NCI-H460 (cell line): ENCODE data around the gene FAM200A. TPM values are rescaled to one million over a fixed set of nuclear protein-coding genes. Genes with fewer than 3 reads are reported as not detected.
A peak's percentile ranks its signal among the peaks of the same experiment; 100 is the strongest.
"Not testable (repeated sequence)": the region's sequence is repeated elsewhere in the genome, so short reads cannot be mapped to it uniquely, and the experiment has no call there.

ENCODE experiments used
- DNase-seq: peaks from one replicate; pipeline ENCODE4 v3.0.0-alpha.2; 2016; ENCODE audit warnings: low read depth; ENCODE audit errors: extremely low read depth
- total RNA-seq: library from RNA; depleted of rRNA; stranded (reverse); fragments of >200 nt; shearing (Covaris generic); gene quantifications from 2 replicates; pipeline ENCODE4 v1.2.3, GENCODE V29; 2014

Gene FAM200A
- total RNA-seq, 1 experiment from 2014 or later = 14.0 TPM

- no peak for DNase-seq
Observed at GRCh38 chr7:99559175-99559915, 7.4 kb upstream of the FAM200A start.

DNA sequence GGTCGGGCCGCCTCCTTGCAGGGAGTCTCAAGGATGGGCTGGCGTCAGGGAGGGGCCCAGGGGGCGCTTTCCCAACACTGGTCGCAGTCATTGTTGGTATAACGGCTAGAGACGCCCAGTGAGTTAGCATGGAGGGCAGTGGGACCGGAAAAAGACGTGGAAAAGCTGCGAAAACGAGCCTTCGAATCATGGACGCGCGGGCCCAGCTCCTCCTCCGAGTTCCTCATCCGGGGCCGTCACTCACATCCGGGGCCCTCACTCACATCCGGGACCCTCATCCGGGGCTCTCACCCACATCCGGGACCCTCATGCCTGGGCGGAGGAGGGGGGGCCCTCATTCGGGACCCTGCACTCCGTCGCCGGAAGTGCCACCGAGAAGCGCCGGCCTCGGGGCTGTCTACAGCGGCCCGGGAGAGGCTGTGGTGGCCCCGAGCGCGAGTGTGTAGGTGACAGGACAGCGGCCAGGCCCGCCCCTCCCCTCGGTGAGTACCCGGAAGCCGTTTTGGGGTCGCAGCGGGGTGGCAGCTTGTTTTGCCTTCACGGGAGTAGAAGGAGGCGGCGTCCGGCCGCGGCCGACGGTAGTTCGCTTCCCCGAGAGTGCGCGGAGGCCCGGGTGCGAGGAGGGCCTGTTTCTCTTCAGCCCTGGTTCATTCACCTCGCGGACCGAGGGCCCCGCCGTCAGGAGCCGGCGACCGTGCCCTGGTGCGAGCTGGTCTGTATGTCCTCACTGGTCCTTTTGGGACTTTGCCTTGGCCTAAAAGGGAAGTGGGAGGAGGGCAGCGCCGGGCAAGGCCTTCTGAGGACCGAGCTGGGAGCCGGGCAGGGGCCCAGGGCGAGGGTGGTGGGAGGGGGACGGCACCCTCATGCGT is 6.6 kb upstream of the FAM200A start, which contains the start of gene ZNF655:
Gene ZNF655 (plus strand): TSS at position 337 of the 869 bp plus-strand sequence. CDS start 1,918 bp downstream, outside the sequence.
- peak; percentile 88 for DNase-seq

- DNase-seq = no peak
Observed at GRCh38 chr7:99557940-99558305, 6.0 kb upstream of the FAM200A start.

DNA sequence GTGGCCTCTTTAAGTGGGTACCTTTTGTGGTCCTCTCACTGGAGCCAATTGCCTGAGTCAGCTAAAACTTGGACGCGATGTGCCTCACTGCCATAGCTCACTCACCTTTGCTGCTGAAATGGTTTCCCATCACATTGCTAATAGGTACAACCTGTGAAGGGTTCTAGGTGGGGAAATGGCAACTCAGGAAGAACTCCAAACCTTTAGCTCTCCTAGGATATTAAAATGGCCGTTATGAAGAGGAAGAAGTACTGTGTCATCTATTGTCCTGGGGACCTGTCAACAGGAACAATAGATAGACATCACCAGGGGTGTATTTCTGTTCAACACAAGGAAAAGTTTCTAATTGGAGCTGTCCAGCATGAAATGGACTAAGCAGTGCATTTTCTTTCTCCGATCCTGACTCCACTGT is 5.3 kb upstream of the FAM200A start:
- no peak for DNase-seq

DNA sequence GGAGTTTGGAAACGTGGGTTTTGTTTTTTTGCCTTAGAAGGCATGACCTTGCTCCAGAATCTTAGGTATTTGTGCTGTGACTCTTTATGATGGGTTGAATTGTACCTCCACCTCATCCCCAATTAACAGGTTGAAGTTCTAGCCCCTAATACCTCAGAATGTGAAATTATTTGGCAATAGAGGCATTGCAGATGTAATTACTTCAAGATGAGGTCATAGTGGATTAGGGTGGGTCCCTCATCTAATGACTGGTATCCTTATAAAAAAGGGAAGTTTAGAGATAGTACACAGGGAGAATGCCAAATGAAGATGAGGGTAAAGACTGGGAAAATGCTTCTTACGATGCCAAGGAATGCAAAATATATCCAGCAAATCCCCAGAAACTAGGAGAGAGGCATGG is 3.0 kb upstream of the FAM200A start:
- no peak for DNase-seq

DNA sequence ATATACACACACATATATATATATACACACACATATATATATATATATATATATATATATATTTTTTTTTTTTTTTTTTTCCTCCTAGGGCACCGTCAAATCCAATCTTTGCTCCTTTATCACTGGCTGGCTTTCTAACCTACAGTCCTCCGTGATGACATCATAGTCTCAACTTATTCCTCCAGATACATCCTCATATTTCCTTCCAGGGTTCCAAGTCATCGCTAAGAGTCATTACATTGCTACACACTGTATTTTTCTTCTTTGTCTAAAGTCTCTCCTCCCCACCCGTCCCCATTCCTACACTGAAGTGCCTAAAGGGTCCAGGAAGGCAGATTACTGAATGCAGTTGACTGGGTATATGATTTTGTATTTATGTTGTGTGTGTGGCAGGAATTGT is 1.1 kb upstream of the FAM200A start:
- no peak for DNase-seq

DNA sequence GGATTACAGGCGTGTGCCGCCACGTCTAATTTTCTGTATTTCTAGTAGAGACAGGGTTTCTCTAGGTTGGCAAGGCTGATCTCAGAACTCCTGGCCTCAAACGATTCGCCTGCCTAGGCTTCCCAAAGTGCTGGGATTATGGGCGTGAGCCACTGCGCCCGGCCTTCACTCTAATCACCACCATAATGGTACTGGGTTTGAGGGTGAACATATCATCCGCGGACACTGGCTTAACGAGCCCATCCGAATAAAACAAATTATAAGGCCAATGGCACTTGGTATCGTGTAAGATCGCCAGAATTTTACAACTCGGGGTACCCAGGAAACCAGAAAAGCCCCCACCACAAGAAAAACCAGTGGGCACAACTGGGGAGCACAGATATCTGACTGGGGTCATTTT is 580 bp downstream of the FAM200A start:
- DNase-seq = no peak

DNA sequence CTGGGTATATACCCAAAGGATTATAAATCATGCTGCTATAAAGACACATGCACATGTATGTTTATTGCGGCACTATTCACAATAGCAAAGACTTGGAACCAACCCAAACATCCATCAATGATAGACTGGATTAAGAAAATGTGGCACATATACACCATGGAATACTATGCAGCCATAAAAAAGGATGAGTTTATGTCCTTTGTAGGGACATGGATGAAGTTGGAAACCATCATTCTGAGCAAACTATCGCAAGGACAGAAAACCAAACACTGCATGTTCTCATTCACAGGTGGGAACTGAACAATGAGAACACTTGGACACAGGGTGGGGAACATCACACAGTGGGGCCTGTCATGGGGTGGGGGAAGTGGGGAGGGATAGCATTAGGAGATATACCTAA is 2.4 kb downstream of the FAM200A start:
- not testable (repeated sequence) for DNase-seq

- DNase-seq = not testable (repeated sequence)
Observed at GRCh38 chr7:99545308-99545707, 6.6 kb downstream of the FAM200A start.

DNA sequence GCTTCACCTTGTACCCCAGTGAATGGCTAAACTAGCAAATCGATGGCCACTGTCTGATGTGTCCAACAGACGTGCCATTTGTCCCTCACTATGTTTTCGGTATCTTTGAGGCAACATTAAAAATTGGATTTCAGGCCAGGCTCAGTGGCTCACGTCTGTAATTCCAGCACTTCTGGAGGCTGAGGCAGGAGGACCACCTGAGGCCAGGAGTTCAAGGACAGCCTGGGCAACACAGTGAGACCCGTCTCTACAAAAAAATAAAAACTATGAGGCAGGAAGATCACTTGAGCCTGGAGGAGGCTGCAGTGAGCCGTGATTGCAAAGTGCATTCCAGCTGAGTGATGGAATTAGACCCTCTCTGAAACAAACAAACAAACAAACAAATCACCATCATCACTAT is 8.0 kb downstream of the FAM200A start:
- DNase-seq = no peak

GRCh38 chr7:99543081-99543671 is 8.7 kb downstream of the FAM200A start:
- DNase-seq = no peak

DNA sequence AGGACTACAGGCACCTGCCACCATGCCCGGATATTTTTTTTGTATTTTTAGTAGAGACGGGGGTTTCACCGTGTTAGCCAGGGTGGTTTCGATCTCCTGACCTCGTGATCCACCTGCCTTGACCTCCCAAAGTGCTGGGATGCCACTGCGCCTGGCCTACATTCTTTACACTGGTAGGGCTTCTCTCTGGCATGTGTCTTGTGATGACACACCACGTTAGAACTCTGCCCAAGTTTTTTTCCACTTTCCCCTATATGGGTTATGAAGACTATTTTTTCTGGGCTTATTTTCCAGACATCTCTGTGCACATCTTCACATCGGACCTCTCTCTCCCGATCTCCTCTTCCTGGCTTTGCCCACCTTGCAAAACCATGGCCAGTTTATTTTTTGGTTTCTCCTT is 10.7 kb downstream of the FAM200A start:
- no peak for DNase-seq

DNA sequence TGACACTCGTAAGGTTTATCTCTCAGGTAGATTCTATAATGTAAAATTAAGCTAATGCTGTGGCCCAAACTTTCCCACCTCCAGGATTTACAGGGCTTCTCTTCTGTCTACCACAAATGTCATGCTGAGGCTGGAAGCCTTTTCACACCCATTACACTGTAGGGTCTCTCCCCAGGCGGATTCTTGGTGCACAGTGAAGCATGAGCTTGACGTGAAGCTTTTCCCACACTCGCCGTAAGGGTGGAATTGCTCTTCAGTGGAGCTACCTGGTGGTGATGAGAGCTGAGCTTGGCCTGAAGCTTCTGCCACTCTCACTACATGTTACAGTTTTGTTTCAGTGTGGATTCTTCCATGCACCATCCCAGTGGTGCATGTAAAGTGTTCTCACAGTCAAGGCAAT is 11.4 kb downstream of the FAM200A start:
- no peak for DNase-seq

- no peak for DNase-seq
Observed at GRCh38 chr7:99539213-99539811, 12.6 kb downstream of the FAM200A start.

DNA sequence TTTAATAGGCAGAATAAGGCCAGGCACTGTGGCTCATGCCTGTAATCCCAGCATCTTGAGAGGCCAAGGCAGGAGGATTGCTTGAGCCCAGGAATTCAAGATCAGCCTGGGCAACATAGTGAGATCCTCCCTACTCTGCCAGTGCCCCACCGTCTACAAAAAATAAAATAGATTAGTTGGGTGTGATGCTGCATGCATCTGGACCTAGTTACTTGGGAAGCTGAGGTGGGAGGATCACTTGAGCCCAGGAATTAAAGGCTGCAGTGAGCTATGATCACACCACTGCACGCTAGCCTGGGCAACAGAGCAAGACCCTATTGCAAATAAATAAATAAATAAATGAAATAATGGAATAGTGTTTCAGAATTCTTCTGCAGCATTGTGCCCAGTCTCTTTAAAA is 16.2 kb downstream of the FAM200A start:
- DNase-seq = no peak

DNA sequence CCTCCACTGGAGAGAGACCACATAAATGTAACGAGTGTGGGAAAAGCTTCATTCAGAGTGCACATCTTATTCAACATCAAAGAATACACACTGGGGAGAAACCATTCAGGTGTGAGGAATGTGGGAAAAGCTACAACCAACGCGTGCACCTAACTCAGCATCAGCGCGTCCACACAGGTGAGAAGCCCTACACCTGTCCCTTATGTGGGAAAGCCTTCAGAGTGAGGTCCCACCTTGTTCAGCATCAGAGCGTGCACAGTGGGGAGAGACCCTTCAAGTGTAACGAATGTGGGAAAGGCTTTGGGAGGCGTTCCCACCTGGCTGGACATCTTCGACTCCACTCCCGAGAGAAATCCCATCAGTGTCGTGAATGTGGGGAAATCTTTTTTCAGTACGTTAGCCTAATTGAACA is 20.6 kb downstream of the FAM200A start:
- no peak for DNase-seq

GRCh38 chr7:99525713-99526440 is 26.0 kb downstream of the FAM200A start:
- DNase-seq = no peak

- no peak for DNase-seq
Observed at GRCh38 chr7:99521399-99521798, 30.5 kb downstream of the FAM200A start.

GRCh38 chr7:99514050-99514449 is 37.9 kb downstream of the FAM200A start:
- DNase-seq = no peak

- no peak for DNase-seq
Observed at GRCh38 chr7:99505324-99505662, 46.6 kb downstream of the FAM200A start.
